GM19372 (cell line): ENCODE results near the gene SPATS2.
"Not testable (repeated sequence)": the region's sequence is repeated elsewhere in the genome, so short reads cannot be mapped to it uniquely, and the experiment has no call there.

Source experiments
- ATAC-seq: cut with Tn5 transposase; IDR thresholded peaks from one replicate; pipeline ENCODE4 v1.9.1; 2021; ENCODE audit warnings: mild to moderate bottlenecking, low read depth, moderate library complexity; ENCODE audit not compliant: unreplicated experiment

SPATS2 gene

DNA sequence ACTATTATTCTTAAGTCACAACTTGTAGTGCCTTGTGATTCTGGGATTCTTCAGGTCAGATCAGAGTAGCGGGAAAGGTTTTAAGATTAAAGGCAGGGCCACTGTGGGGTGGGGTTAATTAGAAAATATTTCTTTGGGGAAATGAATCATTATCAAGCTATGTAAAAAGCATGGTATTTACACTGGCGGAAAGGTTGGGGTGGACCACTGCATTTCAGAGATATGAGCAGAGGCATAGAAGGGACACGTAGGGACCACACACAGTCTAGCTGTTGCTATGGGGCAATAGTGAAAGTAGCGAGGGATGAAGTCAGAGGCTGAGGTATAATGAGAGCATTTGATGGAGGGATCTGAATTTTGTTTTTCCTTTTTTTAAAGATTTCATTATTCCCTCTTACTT, 139.9 kb downstream of the SPATS2 start:
- no peak for ATAC-seq

DNA sequence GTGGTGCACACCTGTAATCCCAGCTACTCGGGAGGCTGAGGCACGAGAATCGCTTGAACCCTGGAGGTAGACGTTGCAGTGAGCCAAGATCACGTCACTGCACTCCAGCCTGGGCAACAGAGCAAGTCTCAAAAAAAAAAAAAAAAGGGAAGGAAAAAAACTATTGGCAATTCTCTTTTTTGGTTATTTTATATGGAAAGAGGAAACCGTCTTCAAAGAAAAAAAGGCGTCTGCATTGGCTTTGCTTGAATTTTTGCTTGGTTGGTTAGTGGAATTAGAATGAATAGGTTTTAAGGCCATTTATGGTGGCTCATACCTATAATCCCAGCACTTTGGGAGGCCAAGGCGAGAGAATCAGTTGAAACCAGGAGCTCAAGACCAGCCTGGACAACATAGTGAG, 142.4 kb downstream of the SPATS2 start:
- not testable (repeated sequence) for ATAC-seq

DNA sequence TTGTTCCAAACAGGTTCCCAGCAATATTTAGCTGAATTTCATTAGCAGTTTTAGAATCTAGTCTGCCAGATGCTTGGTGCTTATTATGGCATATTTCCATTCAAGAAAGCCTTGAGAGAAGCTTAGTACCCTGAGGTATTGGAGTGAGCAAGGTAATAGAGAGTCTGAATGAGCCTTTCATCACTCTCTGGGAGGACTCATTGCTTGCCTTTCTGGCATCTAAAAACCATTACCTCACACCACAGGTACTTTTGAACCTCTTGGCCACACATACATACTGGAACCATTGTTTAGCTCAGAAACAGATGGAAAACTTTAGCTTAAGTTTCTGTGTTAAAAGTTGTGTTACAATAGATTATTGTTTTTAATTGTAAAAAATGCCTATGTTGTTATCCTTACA, 144.1 kb downstream of the SPATS2 start:
- no peak for ATAC-seq

DNA sequence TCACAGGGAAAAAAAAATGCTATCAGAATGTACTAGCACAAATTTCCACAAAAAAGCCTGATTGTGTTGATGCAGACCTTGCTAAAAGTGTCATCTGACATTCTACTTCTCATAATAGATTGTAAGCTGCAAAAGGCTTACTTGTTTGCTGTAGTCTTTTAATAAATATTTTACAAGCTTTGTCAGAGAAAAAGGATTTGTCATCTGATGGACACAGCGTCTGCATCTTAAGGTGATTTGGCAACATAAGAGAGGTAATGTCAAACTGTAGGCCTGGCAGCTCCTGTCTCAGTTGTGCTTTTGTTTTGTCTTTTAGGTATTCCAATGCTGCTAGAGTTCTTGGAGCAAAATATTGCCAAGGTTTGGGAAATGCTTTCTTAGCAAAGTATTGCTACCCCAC, 145.3 kb downstream of the SPATS2 start:
- no peak for ATAC-seq

DNA sequence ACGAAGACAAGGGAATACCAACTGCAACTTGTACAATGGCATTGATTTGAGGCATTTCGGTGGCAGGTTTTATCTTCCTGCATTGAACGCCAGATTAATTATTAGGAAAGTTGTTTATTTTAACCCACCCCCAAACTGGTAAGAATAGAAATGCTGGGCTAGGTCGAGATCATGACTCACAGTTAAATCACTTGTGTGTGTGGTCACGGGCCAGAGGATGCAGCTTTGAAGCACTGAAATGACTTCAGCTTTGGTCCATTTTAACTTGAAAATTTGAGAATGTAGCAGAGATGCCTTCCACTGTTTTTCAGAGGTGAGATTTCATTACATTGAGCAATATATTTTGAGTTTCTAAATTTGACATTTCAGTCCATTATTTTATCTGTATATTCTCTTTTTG, 148.0 kb downstream of the SPATS2 start:
- no peak for ATAC-seq

DNA sequence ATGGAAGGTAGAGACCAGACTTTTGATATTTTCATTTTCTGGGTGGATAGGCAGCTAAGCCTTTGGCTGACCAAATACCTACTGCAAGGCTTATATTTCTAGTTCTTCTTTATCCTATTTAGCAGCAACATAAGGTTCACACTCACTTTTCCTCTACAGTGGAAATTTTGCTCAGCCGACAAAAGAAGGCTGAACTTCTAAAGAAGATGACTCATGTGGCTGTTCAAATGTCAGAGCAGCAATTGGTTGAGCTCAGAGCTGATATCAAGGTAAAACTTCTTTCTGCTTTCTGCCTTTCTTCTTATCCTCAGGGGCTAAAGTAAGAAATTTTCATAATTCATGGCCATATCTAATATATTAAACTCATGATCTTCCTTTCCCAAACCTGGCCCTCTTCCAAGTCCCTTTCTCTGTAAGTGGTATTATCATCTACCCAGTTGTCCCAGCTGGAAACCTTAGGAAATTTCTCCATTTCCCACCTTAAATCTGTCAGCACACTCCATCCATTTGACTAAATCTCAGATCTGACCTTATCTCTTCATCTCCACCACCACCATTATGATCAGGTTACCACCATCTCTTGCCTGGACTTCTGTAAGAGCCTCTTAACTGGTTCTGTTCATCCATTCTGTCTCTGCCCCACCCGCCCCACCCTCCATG, 151.8 kb downstream of the SPATS2 start:
- no peak for ATAC-seq

DNA sequence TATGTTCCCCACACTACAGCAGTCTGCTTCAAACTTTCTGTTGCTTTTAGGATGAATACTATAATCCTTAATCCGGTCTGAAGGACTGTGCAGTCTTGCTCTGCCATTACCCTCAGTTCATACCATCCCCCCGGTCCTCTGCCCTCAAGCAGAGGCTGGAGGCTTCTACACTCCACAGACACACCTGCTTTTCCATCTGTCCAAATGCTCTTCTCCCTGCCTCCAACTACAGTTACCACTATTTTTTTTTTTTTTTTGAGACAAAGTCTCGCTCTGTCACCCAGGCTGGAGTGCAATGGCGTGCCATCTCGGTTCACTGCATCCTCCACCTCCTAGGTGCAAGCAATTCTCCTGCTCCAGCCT, 152.3 kb downstream of the SPATS2 start:
- no peak for ATAC-seq

DNA sequence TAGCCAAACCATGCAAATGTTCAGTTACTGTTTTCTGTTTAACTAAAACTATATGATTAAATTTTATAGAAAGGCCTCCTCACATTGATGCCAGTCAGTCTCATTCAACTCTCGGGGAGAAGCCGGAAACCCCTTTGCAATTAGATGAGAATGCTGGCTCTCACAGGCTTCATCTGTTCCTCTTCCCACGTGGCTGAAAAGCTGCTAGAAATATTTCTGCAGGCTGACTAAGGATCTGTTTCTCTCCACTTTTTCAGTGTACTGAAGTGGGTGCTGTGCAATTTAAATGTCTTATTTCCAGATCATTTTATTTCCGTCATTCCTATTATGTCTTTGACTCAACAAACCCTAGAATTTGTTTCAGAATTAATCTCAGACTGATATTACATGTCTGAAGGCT, 154.1 kb downstream of the SPATS2 start:
- no peak for ATAC-seq

DNA sequence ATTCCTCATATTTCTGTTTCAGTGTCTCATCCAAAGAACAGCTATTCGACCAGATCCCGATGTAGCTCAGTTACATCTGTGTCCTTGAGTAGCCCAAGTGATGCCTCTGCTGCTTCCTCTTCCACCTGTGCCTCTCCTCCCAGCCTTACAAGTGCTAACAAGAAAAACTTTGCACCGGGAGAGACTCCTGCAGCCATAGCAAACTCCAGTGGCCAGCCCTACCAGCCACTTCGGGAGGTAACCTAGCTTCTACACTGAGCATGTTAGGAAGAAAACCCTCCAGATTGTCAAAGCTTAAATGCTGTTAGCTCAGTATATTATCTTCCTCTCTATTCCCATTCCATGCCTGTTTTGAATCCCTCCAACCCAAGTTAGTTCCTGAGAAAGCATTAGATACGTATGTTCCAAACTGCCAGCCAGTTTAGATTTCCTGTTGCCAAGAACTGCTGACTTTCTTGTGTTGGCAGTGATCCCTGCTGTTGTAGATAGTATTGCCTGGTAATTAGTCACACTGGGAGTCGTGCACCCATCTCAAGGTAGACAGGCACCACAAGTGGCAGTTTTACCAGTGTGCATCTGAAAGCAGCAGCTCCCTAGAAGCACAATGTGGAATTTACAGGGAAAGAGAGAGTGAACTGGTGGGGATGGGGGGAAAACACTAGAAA, 157.5 kb downstream of the SPATS2 start:
- ATAC-seq: no peak

DNA sequence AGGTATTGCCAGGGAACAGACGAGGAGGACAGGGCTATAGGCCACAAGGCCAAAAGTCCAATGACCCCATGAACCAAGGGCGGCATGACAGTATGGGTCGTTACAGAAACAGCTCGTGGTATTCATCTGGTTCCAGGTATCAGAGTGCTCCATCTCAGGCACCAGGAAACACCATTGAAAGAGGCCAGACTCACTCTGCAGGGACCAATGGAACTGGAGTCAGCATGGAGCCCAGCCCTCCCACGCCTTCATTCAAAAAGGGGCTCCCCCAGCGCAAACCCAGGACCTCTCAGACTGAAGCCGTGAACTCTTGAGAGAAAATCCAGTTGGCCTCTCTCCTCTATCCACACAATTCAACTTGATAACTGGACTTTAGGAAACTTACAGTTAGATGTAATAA, 158.7 kb downstream of the SPATS2 start:
- ATAC-seq: no peak

DNA sequence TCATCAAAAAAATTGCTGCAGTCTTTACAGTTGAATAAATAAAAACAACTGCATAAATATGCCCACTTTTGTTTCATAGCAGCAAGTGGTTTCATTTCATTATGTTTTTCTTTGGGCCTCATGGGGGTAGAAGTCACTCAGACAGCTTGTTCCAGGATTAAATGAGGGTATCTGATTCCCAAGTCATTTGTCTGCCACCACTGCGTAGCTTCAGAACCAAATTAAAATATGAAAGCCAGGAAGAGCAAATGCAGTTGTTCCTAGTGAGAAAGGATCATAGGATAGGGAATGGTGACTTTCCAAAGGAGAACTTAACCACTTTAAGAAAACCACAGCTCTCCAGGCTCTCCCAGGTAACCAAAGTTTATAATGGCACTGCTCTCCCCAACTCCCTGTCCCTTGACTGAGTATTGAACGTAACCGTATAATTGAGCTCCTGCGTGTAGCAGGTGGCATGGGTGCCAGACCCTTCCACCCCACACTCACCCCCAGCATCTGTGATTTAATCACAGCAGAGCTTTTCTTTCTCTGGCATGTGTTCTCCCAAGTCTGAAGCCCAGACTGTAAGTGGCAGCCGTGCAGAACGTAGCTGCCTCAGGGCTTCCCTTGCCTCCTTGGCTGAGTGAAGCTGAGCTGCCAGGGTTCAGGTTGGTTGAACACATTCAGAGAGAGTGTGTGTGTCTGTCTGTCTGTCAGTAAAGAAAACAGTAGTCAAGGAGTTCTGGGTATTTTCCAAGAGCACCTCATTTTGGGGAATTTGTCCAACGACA, 160.3 kb downstream of the SPATS2 start:
- ATAC-seq: no peak

DNA sequence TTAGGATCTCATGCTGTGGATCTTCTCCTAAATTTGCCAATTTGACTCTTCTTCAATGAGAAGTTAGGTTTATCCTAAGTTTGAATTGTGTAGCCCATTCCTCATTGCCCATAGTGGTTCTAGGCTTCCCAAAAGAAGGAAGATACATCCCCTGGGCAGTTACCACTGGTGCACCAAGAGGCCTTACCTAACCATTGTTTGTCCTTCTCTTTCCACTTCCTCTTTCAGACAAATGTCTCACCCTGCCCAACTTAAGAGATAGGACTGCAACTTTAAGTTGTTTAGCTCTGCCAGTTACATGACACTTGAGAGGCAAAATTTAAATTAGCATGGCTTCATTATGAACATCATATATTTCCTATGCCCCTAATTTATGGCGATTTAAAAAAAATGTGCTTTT, 162.2 kb downstream of the SPATS2 start:
- no peak for ATAC-seq

DNA sequence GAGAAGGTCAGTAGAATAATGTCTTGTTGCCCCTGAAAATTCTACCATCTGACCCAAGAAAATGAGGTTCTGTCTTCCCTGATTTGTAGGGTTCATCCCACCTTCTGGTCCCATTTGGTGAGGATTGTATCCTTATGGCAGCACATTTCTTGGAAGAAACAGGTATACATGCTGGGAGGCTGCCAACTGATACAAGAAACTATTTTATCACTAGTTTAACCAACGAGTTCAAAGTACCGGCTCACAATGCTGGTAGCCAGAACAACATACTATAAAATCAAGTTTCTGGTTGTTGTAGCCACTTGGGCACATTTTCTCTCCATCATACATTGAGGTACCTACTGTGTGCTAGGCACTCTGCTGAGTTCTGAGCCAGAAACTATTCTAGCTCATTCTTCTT, 164.5 kb downstream of the SPATS2 start:
- no peak for ATAC-seq

DNA sequence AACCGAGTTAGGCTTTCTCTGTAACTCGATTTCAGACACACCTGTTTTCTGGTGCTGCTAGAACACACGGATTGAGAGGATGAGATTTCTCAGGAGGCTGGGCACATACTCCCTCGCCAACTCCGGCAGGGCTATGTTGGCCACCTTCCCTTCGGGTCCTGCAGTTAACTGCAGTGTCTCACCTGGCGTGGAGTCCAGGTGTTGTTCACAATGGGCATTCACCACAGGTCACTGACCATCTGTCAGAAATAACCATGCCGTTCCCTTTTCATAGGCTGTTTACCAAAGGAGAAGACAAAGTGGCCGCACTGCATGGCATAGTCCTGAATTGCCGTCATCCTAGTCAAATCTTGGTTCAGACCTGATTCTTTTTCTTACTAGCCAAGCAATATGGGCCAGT, 166.1 kb downstream of the SPATS2 start:
- ATAC-seq: no peak

DNA sequence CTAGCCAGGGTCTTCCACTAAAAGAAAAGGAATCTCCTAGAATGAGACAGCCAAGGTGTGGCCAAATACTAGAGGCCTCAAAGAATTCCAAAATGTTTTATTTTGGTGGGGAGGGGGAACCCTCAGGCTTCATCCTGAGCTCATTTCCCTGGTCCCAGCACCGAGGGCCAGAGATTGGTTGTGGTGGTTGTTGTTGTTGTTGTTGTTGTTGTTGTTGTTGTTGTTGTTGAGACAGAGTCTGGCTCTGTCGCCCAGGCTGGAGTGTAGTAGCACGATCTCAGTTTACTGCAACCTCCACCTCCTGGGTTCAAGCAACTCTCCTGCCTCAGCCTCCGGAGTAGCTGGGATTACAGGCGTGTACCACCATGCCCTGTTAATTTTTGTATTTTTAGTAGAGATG, 166.9 kb downstream of the SPATS2 start:
- ATAC-seq: not testable (repeated sequence)

DNA sequence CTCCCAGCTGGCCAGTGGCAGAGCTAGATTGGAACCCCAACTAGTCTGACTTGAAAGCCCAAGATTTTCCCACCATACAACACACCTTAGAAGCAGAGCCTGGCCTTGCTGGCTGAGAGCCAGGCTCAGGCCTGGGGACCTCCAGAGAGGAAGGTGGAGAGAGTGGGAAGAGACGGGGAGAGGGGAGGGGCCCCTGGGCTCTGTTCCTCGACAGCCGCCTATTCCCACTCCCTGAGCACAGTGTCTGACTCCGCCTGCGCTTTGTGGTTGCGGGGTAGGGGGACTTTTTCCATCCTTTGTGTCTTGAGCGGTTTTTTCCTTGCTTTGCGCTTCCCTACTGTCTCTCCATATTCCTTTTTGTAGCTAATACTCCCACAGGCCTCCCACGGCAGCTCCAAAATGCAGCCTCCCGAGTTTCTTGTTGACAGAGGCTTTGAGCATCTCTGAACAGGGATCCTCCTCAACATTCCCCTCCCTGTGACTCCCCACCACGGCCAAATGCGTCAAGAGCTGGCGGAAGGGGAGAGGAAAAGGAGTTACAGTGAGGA, 167.5 kb downstream of the SPATS2 start:
- no peak for ATAC-seq

DNA sequence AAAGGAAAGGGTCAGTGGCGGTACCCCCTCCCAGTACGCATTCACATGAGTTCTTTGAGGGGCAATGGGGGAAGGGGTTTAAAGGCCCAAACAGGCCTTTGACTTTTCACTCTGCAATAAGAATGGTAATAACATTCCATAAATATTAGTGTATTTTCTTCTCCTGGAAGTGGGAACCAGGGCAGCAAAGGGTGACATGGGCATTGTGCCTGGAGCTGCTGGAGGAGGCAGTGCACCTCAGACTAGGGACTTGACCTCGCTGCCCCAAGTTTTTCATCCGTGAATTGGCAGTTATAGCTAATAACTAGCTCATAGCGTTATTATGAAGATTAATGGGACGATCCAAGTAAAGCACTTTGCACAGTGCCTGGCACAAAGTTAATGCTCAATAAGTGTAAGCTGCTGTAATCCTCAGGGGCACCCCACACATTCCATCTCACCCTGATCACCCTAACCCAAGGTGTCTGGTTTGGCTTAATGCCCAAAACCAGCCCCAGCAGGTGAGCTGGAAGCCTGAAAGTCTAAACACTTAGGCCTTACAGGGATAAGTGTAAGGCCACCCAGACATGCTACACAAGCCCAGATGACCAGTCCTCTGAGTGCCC, 168.8 kb downstream of the SPATS2 start:
- no peak for ATAC-seq

DNA sequence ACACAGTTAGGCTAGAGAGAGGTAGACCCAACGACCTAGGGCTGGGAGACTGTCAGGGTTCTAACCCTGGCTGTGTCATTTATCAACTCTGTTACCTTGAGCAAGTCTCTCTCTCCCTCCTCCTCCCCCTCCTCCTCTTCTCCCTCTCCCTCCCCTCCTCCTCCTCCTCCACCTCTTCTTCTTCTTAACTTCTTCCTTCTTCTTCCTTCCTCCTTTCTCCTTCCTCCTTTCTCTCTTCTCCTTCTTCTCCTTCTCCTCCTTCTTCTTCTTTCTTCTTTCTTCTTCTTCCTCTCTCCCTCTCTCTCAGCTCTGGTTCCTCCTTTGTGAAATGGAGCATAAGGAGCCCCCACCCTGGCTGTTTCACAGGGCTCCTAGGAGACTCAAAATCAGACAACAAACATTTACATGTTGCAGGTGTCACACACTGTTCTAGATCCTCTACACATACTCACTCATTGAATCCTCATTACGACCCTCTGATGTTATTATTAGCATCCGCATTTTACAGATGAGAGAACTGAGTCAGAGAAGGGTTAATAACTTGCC, 169.3 kb downstream of the SPATS2 start:
- ATAC-seq: no peak

DNA sequence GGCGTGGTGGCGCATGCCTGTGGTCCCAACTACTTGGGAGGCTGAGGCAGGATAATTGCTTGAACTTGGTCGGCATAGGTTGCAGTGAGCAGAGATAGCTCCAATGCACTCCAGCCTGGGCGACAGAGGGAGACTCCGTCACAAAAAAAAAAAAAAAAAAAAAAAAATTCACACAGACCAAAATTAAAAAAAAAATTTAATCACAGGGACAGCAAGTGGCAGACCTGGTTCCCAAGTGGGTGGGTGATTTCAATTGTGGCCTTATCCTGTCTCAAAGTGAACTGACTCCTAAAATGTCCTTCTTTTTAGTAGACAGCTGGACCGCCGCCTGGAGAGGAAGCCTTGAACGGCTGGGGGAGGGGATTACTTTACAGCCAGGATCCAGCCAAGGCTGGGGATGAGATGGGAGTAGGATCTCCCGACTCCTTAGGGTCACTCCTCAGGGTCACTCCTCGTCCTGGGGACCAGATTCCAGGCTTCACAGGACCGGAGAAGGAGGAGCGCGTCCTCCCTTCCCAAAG, 170.0 kb downstream of the SPATS2 start:
- no peak for ATAC-seq

DNA sequence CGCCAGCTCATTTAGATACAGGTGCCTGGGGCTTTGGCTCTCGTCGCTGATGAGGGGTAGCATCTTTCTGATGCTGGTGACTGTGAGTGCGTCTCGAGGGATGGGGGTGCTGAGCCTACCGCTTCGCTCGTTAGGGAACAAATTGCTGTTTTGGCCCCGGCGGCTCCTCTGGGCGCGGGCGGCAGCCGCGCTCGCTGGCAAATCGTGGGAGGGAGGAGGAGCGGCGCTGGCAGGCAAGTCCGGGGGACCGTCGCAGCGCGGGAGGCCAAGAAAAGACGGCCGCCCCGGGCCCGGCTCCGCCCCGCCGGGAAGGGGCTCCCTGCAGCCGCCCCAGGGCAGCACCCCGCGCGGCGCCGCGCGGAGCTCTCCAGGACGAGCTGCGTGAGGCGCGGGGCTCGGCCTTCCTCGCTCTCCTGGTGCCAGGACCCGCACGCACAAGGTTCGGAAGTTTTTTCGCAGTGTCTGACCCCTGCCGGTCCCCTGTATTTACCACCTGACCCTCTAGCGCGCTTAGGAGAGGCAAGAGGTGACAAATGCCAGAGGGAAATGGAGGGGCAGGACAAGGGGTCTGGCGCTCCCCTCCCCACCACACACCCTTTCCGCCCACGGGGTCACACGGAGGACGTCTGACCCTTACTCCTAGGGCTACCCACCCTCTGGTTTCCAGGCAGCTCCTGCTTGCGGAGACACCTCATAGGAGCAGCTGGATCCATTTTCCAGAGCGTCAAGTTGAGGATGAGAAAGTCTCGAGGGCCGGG, 170.7 kb downstream of the SPATS2 start:
- ATAC-seq: no peak
